ENCODE results near the gene CNTN4. TPM values are rescaled to one million over a fixed set of nuclear protein-coding genes. Genes with fewer than 3 reads are reported as not detected.

CNTN4 gene
- total and polyA plus RNA-seq, 4 donors: 1.2 to 3.8 (median 2.6) TPM

- H3K36me3 ChIP-seq (ENCODE audit: control insufficient read depth in 4 of 4, insufficient read depth in 3 of 4, low read depth in 1 of 4, low read length in 3 of 4): no peaks in the 10 kb centered on the region
- H3K27ac ChIP-seq (ENCODE audit: low read depth in 1 of 2, low read length in 2 of 2): no peak overlapping the region
- no peaks in the 10 kb centered on the region for H3K27me3 ChIP-seq (ENCODE audit: control insufficient read depth in 4 of 4, insufficient read depth in 4 of 4, low read length in 3 of 4)
- no peaks in the 10 kb centered on the region for H3K4me1 ChIP-seq (ENCODE audit: control insufficient read depth in 4 of 4, insufficient read depth in 4 of 4, low read length in 3 of 4)
- no peak for TF ChIP-seq JUND (IDR thresholded peaks at IDR 0.05)
- no peak for TF ChIP-seq SP1 (IDR thresholded peaks at IDR 0.05)
- TF ChIP-seq FOXA2 (IDR thresholded peaks at IDR 0.05): no peak
- no peak for TF ChIP-seq HNF4A (conservative IDR thresholded peaks at IDR 0.05)
- no peak for TF ChIP-seq ATF3 (IDR thresholded peaks at IDR 0.05)
- TF ChIP-seq TAF1 (conservative IDR thresholded peaks at IDR 0.05): no peak
- no peak for TF ChIP-seq MAX (IDR thresholded peaks at IDR 0.05)
- no peak for TF ChIP-seq YY1 (IDR thresholded peaks at IDR 0.05)
- TF ChIP-seq EGR1 (IDR thresholded peaks at IDR 0.05; ENCODE audit: low read depth in 2 of 2): no peak
- TF ChIP-seq RAD21 (IDR thresholded peaks at IDR 0.05): no peak
- TF ChIP-seq REST (IDR thresholded peaks at IDR 0.05): no peak
- TF ChIP-seq RXRA (IDR thresholded peaks at IDR 0.05): no peak
- no peak for TF ChIP-seq FOXA1 (IDR thresholded peaks at IDR 0.05)
- no peak for TF ChIP-seq GABPA (IDR thresholded peaks at IDR 0.05 in 1 of 2, conservative IDR thresholded peaks at IDR 0.05 in 1 of 2)
- no peak for TF ChIP-seq HNF4G (IDR thresholded peaks at IDR 0.05)
- no peak for TF ChIP-seq CTCF (IDR thresholded peaks at IDR 0.05; ENCODE audit: low read depth, low read length, missing input control)
- no peak for TF ChIP-seq NR2F2 (IDR thresholded peaks at IDR 0.05)
- no peak for TF ChIP-seq ZBTB33 (IDR thresholded peaks at IDR 0.05)
- H3K9me3 ChIP-seq (ENCODE audit: control insufficient read depth in 4 of 4, low read length in 3 of 4): no peaks in the 10 kb centered on the region
- H3K9ac ChIP-seq (ENCODE audit: low read depth in 1 of 2, low read length in 2 of 2): no peak overlapping the region
- no peak overlapping the region for H3K4me3 ChIP-seq (ENCODE audit: low read depth in 1 of 3, low read length in 3 of 3)
- no peak for DNase-seq (ENCODE audit: low spot score)
- 79% methylated on average over 3 of the region's 3 CpGs for WGBS
These were observed 324.5 kb downstream of the CNTN4 start for GRCh38 chr3:2423143-2423542.

Measured in liver (tissue), 9 donors.